SK-N-SH (cell line): Measurements from ENCODE around the gene NFASC. TPM values are rescaled to one million over a fixed set of nuclear protein-coding genes. Genes with fewer than 3 reads are reported as not detected.

Source experiments
- CTCF ChIA-PET: fragments of 300-600, 350-600 bp; formaldehyde crosslinking; extraction: SDS; loops from one replicate; lab custom pipeline; 2021; lab: Yijun Ruan, JAX
- POLR2A ChIA-PET: fragments of 350-600 bp; sonication (Branson Sonifier 250); formaldehyde crosslinking; extraction: SDS; loops from one replicate; lab custom pipeline; 2020; ENCODE audit warnings: antibody characterized with exemption, inconsistent platforms; lab: Yijun Ruan, JAX
- DNase-seq: peaks from one replicate; pipeline ENCODE4 v3.0.0; 2012
- H2AFZ ChIP-seq: fragments of 200-600 bp; sonication (generic); 2 replicates; pipeline ENCODE4 v1.8.1; 2016; ENCODE audit warnings: antibody characterized with exemption, mild to moderate bottlenecking, low read depth
- H3F3A ChIP-seq: fragments of 200-600 bp; sonication (generic); replicated peaks from 2 replicates; pipeline ENCODE3; 2016; ENCODE audit warnings: antibody characterized with exemption, mild to moderate bottlenecking; ENCODE audit not compliant: insufficient read depth
- H3K27ac ChIP-seq, 2 experiments: fragments of 200-500 bp in 1 of 2; fragments of 200-600 bp in 1 of 2; sonication (Bioruptor generic) in 1 of 2; sonication (generic), shearing (Covaris generic) in 1 of 2; 2 replicates each; pipeline versions ENCODE4 v1.5.1 to v1.6.1; 2014 to 2016; ENCODE audit warnings: low read depth in 2 of 2, inconsistent platforms in 1 of 2, low read length in 1 of 2, mild to moderate bottlenecking in 1 of 2, mixed read lengths in 1 of 2
- H3K27me3 ChIP-seq: fragments of 200-600 bp; sonication (generic), shearing (Covaris generic); 2 replicates; pipeline ENCODE4 v1.6.1; 2016; ENCODE audit warnings: mixed run types; ENCODE audit not compliant: insufficient read depth
- H3K36me3 ChIP-seq, 2 experiments: fragments of 200-500 bp in 1 of 2; fragments of 200-600 bp in 1 of 2; sonication (Bioruptor generic) in 1 of 2; sonication (generic) in 1 of 2; replicated peaks in 1 of 2; 2 replicates each; pipeline versions ENCODE3 to v1.5.1; 2014 to 2016; ENCODE audit warnings: low read length in 1 of 2, mild to moderate bottlenecking in 1 of 2; ENCODE audit not compliant: insufficient read depth in 2 of 2, control insufficient read depth in 1 of 2
- H3K4me1 ChIP-seq, 2 experiments: fragments of 200-500 bp in 1 of 2; fragments of 200-600 bp in 1 of 2; sonication (Bioruptor generic) in 1 of 2; sonication (generic), shearing (Covaris generic) in 1 of 2; 2 replicates each; pipeline versions ENCODE4 v1.5.1 to v1.6.1; 2014 to 2016; ENCODE audit warnings: low read depth in 1 of 2, low read length in 1 of 2, mixed run types in 1 of 2; ENCODE audit not compliant: insufficient read depth in 2 of 2, control insufficient read depth in 1 of 2
- H3K4me2 ChIP-seq: fragments of 200-600 bp; sonication (generic), shearing (Covaris generic); 2 replicates; pipeline ENCODE4 v1.6.1; 2017; ENCODE audit warnings: mixed run types
- H3K4me3 ChIP-seq, 2 experiments: fragments of 200-500 bp in 1 of 2; fragments of 200-600 bp in 1 of 2; sonication (Bioruptor generic) in 1 of 2; sonication (generic), shearing (Covaris generic) in 1 of 2; 2 replicates each; pipeline versions ENCODE4 v1.5.1 to v1.8.1; 2014 to 2016; ENCODE audit warnings: low read depth in 2 of 2, inconsistent platforms in 1 of 2, low read length in 1 of 2, mild to moderate bottlenecking in 1 of 2, mixed read lengths in 1 of 2, moderate library complexity in 1 of 2
- H3K79me2 ChIP-seq: fragments of 200-600 bp; sonication (generic); 2 replicates; pipeline ENCODE4 v1.8.1; 2017; ENCODE audit warnings: mild to moderate bottlenecking; ENCODE audit not compliant: insufficient read depth
- H3K9ac ChIP-seq: fragments of 200-600 bp; sonication (generic); 2 replicates; pipeline ENCODE4 v1.6.1; 2017; ENCODE audit warnings: mixed run types
- H3K9me2 ChIP-seq: fragments of 200-600 bp; sonication (generic); 2 replicates; pipeline ENCODE4 v1.6.1; 2017; ENCODE audit warnings: mixed run types
- H3K9me3 ChIP-seq: fragments of 200-600 bp; sonication (generic); 2 replicates; pipeline ENCODE4 v1.6.1; 2017; ENCODE audit warnings: mixed run types, mild to moderate bottlenecking, moderate library complexity
- H4K20me1 ChIP-seq: fragments of 200-600 bp; sonication (generic); 2 replicates; pipeline ENCODE4 v1.6.1; 2017; ENCODE audit warnings: mild to moderate bottlenecking, mixed run types; ENCODE audit not compliant: insufficient read depth
- CHD2 ChIP-seq: fragments of 150-350 bp; IDR thresholded peaks from 2 replicates; pipeline ENCODE4 v1.6.1; 2018; ENCODE audit warnings: low read length; ENCODE audit not compliant: partially characterized antibody
- ELF1 ChIP-seq: IDR thresholded peaks from 2 replicates; pipeline ENCODE4 v1.4.0; 2012
- EP300 ChIP-seq, 2 experiments: IDR thresholded peaks; 2 replicates each; pipeline versions ENCODE4 v1.4.0 to v1.6.1; 2012; ENCODE audit warnings: borderline replicate concordance in 1 of 2, low read depth in 1 of 2, low read length in 1 of 2
- FOXM1 ChIP-seq: IDR thresholded peaks from 2 replicates; pipeline ENCODE4 v1.4.0; 2012; ENCODE audit warnings: low read depth, mild to moderate bottlenecking
- GABPA ChIP-seq: IDR thresholded peaks from 2 replicates; pipeline ENCODE4 v1.4.0; 2012; ENCODE audit warnings: low read depth, mild to moderate bottlenecking
- JUND ChIP-seq: IDR thresholded peaks from 2 replicates; pipeline ENCODE4 v1.4.0; 2012
- MXI1 ChIP-seq: IDR thresholded peaks from 2 replicates; pipeline ENCODE4 v1.6.1; 2012; ENCODE audit warnings: mild to moderate bottlenecking, low read depth, low read length, improper control_type of control experiment
- NFIC ChIP-seq: IDR thresholded peaks from 2 replicates; pipeline ENCODE4 v1.4.0; 2012; ENCODE audit warnings: borderline replicate concordance
- NRF1 ChIP-seq: IDR thresholded peaks from 2 replicates; pipeline ENCODE4 v1.6.1; 2012; ENCODE audit warnings: low read depth, mild to moderate bottlenecking, low read length
- RCOR1 ChIP-seq: fragments of 150-350 bp; IDR thresholded peaks from 2 replicates; pipeline ENCODE4 v1.6.1; 2017; ENCODE audit warnings: antibody characterized with exemption, low read length
- SMC3 ChIP-seq: IDR thresholded peaks from 2 replicates; pipeline ENCODE4 v1.6.1; 2012; ENCODE audit warnings: low read depth, low read length, improper control_type of control experiment
- TEAD4 ChIP-seq: IDR thresholded peaks from 2 replicates; pipeline ENCODE4 v1.4.0; 2012; ENCODE audit warnings: mild to moderate bottlenecking, borderline replicate concordance; ENCODE audit not compliant: insufficient read depth
- YY1 ChIP-seq: IDR thresholded peaks from 2 replicates; pipeline ENCODE4 v1.4.0; 2012; ENCODE audit warnings: low read depth, mild to moderate bottlenecking
- WGBS: methylation state at CpG from one replicate; pipeline ENCODE4 v1.1.6; 2017; ENCODE audit warnings: low lambda C conversion rate; 5-methylcytosine and 5-hydroxymethylcytosine counted together
- polyA plus RNA-seq, 3 experiments: library from polyadenylated mRNA; depleted of rRNA; stranded (reverse); fragments of >200 nt; gene quantifications; 2 replicates each; pipeline ENCODE4 v1.2.3, GENCODE V29; 2012
- TF ChIP-seq, protein P1 (sequence below): fragments of 200-600 bp; sonication (generic); IDR thresholded peaks from 2 replicates; pipeline ENCODE4 v1.6.1; 2017; ENCODE audit warnings: antibody characterized with exemption, mild to moderate bottlenecking, moderate library complexity
- TF ChIP-seq, protein P2 (sequence below): IDR thresholded peaks from 2 replicates; pipeline ENCODE4 v1.4.0; 2012; ENCODE audit warnings: low read depth
- TF ChIP-seq, protein P3 (sequence below): IDR thresholded peaks from 2 replicates; pipeline ENCODE4 v1.4.0; 2012; ENCODE audit warnings: low read depth, borderline replicate concordance
- TF ChIP-seq, protein P4 (sequence below): fragments of 150-350 bp; IDR thresholded peaks from 2 replicates; pipeline ENCODE4 v1.6.1; 2017; ENCODE audit warnings: antibody characterized with exemption, low read length, low read depth, borderline replicate concordance

The NFASC gene
- polyA plus RNA-seq, 1 of the 3 experiments (the other 2 are of a cell fraction): 6.0 TPM

DNA sequence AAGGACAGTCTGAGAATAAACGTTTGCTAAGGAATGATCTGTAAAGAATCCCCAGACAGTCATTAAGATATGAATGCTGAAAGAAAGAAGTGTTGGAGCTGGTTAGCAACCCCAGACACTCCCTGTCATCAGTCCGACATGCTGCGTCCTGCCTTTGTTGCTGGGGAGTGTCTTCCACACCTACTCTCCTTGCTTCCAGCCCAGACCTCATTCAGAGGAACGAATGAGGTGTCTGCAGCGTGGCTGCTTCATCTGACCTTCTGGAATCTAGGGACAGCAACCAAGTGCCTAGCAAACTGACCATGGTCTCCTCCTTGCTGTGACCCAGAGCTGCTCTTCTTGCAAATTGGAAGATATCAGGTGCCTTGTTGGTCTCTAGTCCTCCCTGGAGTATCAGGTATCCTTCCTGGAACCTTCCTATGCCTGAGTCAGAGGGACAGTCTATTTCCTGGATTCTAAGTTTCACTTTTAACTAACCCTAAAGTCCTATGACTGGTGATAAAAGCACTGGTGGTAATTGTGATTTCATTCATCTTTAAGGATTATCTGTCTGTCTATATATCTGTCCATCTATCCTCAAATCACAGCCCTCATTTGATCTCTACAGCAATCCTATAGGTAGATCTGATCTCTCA, 45.3 kb downstream of the NFASC start:
- Histone ChIP-seq H3K9ac (no peak overlapping the region), H2AFZ (no peak overlapping the region), H3K27ac (no peak overlapping the region), H3K36me3 (no peaks in the 10 kb centered on the region), H3F3A (no peaks in the 10 kb centered on the region), H3K9me2 (no peaks in the 10 kb centered on the region), H3K27me3 (no peaks in the 10 kb centered on the region), H3K4me3 (no peak overlapping the region), H3K4me2 (no peak overlapping the region), H3K9me3 (no peaks in the 10 kb centered on the region), H4K20me1 (no peaks in the 10 kb centered on the region), H3K79me2 (no peaks in the 10 kb centered on the region), H3K4me1 (no peaks in the 10 kb centered on the region)
- TF ChIP-seq ELF1 (no peak), FOXM1 (no peak), NFIC (no peak), TEAD4 (no peak), JUND (no peak), NRF1 (no peak), EP300 (IDR thresholded peaks at IDR 0.05; ENCODE audit: borderline replicate concordance in 1 of 2, low read depth in 1 of 2, low read length in 1 of 2) (no peak), SMC3 (no peak), YY1 (no peak), GABPA (no peak), MXI1 (no peak), CHD2 (no peak), RCOR1 (no peak)
- TF ChIP-seq, protein P1, sequence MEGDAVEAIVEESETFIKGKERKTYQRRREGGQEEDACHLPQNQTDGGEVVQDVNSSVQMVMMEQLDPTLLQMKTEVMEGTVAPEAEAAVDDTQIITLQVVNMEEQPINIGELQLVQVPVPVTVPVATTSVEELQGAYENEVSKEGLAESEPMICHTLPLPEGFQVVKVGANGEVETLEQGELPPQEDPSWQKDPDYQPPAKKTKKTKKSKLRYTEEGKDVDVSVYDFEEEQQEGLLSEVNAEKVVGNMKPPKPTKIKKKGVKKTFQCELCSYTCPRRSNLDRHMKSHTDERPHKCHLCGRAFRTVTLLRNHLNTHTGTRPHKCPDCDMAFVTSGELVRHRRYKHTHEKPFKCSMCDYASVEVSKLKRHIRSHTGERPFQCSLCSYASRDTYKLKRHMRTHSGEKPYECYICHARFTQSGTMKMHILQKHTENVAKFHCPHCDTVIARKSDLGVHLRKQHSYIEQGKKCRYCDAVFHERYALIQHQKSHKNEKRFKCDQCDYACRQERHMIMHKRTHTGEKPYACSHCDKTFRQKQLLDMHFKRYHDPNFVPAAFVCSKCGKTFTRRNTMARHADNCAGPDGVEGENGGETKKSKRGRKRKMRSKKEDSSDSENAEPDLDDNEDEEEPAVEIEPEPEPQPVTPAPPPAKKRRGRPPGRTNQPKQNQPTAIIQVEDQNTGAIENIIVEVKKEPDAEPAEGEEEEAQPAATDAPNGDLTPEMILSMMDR: no peak
- TF ChIP-seq, protein P2, sequence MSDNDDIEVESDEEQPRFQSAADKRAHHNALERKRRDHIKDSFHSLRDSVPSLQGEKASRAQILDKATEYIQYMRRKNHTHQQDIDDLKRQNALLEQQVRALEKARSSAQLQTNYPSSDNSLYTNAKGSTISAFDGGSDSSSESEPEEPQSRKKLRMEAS: no peak
- TF ChIP-seq, protein P3, sequence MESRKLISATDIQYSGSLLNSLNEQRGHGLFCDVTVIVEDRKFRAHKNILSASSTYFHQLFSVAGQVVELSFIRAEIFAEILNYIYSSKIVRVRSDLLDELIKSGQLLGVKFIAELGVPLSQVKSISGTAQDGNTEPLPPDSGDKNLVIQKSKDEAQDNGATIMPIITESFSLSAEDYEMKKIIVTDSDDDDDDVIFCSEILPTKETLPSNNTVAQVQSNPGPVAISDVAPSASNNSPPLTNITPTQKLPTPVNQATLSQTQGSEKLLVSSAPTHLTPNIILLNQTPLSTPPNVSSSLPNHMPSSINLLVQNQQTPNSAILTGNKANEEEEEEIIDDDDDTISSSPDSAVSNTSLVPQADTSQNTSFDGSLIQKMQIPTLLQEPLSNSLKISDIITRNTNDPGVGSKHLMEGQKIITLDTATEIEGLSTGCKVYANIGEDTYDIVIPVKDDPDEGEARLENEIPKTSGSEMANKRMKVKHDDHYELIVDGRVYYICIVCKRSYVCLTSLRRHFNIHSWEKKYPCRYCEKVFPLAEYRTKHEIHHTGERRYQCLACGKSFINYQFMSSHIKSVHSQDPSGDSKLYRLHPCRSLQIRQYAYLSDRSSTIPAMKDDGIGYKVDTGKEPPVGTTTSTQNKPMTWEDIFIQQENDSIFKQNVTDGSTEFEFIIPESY: no peak
- TF ChIP-seq, protein P4, sequence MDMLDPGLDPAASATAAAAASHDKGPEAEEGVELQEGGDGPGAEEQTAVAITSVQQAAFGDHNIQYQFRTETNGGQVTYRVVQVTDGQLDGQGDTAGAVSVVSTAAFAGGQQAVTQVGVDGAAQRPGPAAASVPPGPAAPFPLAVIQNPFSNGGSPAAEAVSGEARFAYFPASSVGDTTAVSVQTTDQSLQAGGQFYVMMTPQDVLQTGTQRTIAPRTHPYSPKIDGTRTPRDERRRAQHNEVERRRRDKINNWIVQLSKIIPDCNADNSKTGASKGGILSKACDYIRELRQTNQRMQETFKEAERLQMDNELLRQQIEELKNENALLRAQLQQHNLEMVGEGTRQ: no peak
- ChIA-PET CTCF (interaction anchor here (1.1 to 2.0 kb wide), 2 partner anchors 26 to 109 kb away, joined by 7 to 8 read pairs; no protein-coding TSS in a partner anchor), POLR2A (no interaction called here)
- DNase-seq: no peak
- 45% methylated on average over 5 of the region's 5 CpGs for WGBS
